ENCODE measurements around the gene UBE2M. TPM values are rescaled to one million over a fixed set of nuclear protein-coding genes. Genes with fewer than 3 reads are reported as not detected.

The UBE2M gene
- total and polyA plus RNA-seq, 2 experiments from 2014 or later: 54.4 to 111 TPM

DNA sequence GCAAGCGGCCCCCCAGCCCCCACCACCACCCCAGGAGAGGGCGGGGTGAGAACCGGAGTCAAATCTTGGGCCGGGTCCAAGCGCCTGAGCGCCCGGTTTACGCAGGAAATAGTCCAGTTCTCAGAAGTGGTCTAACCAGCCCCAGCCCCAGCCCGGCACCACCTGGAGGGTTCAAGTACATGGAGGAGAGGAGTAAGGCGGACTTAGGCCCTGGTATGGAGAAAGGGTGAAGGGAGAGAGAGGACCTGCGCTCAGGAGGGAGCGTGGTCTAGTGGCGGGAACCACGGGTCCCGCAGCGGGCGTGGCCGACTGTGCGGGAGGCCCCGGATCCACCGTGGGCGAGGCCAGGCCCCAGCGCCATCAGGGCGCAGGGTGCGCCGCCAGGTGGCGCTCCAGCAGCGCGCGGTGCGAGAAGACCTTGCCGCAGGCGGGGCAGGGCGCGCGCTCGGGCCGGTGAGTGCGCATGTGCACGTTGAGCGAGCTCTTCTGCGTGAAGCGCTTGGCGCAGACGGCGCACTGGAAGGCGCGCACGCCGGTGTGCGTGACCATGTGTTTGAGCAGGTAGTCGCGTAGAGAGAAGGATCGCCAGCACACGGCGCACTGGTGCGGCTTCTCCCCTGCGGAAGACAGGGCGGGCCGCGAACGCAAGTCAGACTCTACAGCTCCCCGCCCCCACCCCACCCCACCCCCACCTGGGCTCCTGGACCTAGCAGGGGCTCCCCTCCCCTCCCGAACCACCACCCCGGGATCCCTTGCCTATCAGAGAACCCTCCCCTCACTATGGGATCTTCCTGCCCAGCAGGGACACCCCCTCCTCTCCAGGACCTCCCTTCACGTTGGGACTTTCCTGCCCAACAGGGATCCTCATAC, 44.5 kb downstream of the UBE2M start:
- no peaks in the 10 kb centered on the region for H3K36me3 ChIP-seq (replicated peaks; ENCODE audit: insufficient read depth, low read depth)
- H3K9me3 ChIP-seq (ENCODE audit: low read depth): no peaks in the 10 kb centered on the region
- H3K4me2 ChIP-seq: peak overlapping the region; percentile 83
- no peak overlapping the region for H2AFZ ChIP-seq
- peaks cover 5% of the 10 kb centered on the region for H4K20me1 ChIP-seq (ENCODE audit: insufficient read depth, poor library complexity, severe bottlenecking)
- peaks cover 48% of the 10 kb centered on the region for H3K79me2 ChIP-seq
- H3K4me3 ChIP-seq: no peak overlapping the region
- TF ChIP-seq, protein P1, sequence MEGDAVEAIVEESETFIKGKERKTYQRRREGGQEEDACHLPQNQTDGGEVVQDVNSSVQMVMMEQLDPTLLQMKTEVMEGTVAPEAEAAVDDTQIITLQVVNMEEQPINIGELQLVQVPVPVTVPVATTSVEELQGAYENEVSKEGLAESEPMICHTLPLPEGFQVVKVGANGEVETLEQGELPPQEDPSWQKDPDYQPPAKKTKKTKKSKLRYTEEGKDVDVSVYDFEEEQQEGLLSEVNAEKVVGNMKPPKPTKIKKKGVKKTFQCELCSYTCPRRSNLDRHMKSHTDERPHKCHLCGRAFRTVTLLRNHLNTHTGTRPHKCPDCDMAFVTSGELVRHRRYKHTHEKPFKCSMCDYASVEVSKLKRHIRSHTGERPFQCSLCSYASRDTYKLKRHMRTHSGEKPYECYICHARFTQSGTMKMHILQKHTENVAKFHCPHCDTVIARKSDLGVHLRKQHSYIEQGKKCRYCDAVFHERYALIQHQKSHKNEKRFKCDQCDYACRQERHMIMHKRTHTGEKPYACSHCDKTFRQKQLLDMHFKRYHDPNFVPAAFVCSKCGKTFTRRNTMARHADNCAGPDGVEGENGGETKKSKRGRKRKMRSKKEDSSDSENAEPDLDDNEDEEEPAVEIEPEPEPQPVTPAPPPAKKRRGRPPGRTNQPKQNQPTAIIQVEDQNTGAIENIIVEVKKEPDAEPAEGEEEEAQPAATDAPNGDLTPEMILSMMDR (IDR thresholded peaks at IDR 0.05; ENCODE audit: poor library complexity): peak; percentile 87
- no peak for TF ChIP-seq EZH2phosphoT487 (IDR thresholded peaks at IDR 0.05; ENCODE audit: low read depth, severe bottlenecking, unreplicated experiment)
- H3K4me1 ChIP-seq (ENCODE audit: insufficient read depth): peaks cover 24% of the 10 kb centered on the region
- 30% methylated on average over 53 of the region's 66 CpGs for WGBS (ENCODE audit: low lambda C conversion rate, missing lambda C conversion rate)
- H3K27me3 ChIP-seq: no peaks in the 10 kb centered on the region
- peak; percentile 96 for DNase-seq (ENCODE audit: low spot score)
- no peaks in the 10 kb centered on the region for H3K9me2 ChIP-seq (replicated peaks; ENCODE audit: insufficient read depth)
- H3K27ac ChIP-seq: peak overlapping the region; percentile 82

DNA sequence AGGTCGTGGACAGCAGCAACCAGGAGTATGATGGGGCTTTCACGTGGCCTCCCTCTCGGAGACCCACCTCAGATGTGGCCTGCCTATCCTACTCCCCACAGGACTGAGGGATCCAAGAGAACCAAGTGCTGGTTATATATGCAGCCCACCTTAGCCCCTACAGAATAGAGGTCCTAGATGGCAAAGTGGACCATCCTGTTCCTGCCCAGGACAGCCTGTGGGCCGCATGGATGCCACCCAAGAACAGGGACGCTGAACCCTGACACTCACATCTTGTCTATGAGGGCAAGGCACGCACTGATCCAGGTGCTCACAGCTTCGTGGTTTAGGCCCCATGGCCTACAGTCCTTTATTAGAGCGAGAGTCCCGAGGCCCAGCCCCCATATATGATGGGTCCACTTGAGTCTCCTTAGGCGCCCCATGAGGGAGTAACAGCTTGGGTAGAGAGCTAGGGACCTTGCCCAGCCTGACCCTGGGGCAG, 45.2 kb downstream of the UBE2M start:
- H4K20me1 ChIP-seq (ENCODE audit: insufficient read depth, poor library complexity, severe bottlenecking): peaks cover 3% of the 10 kb centered on the region
- WGBS (ENCODE audit: low lambda C conversion rate, missing lambda C conversion rate): 91% methylated on average over 10 of the region's 10 CpGs
- no peak for TF ChIP-seq EZH2phosphoT487 (IDR thresholded peaks at IDR 0.05; ENCODE audit: low read depth, severe bottlenecking, unreplicated experiment)
- TF ChIP-seq, protein P1 (IDR thresholded peaks at IDR 0.05; ENCODE audit: poor library complexity): no peak
- H3K4me3 ChIP-seq: no peak overlapping the region
- no peaks in the 10 kb centered on the region for H3K27me3 ChIP-seq
- no peak overlapping the region for H2AFZ ChIP-seq
- H3K9me3 ChIP-seq (ENCODE audit: low read depth): no peaks in the 10 kb centered on the region
- H3K4me2 ChIP-seq: peak overlapping the region; percentile 83
- H3K79me2 ChIP-seq: peaks cover 42% of the 10 kb centered on the region
- peak overlapping the region; percentile 82 for H3K27ac ChIP-seq
- peaks cover 20% of the 10 kb centered on the region for H3K4me1 ChIP-seq (ENCODE audit: insufficient read depth)
- no peaks in the 10 kb centered on the region for H3K36me3 ChIP-seq (replicated peaks; ENCODE audit: insufficient read depth, low read depth)
- no peaks in the 10 kb centered on the region for H3K9me2 ChIP-seq (replicated peaks; ENCODE audit: insufficient read depth)
- DNase-seq (ENCODE audit: low spot score): no peak

DNA sequence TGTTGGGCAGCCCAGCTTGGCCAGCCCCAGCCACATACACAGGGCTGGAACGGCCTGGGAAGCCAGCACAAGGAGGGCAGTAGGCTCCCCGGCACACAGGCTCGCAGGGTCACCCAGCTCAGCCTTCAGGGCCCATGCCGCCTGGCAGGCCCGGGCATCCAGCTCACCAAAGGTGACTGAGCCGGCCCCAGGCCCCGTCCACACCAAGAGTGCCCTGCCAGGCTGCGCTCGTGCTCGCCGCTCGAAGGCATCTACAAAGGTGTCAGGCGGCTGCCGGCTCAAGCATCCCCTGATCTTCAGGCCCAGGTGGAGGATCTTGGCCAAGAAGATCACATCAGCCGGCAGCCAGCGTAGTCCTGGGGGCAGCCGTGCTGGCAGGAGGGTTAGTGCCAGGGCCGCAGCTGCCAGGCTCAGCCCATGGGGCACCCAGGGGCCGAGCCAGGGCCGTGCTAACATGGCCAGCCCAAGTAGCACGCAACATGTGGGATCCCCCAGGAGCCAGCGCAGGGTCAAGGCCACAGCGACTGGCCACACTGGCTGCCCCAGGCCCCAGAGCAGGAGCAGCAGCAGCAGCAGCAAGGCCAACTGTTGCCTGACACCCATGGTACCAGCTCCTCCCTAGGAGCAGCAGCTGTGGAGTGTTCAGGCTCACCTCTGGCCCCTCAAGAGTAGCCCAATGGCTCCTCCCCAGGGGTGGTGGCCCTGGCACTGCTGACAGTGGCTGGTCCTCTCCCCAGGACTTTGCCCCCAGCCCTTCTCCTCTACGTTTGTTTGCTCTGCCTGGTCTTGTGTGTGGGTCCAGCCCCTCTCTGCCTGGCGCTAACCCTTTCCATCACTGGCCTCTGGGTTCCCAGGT, 46.8 kb downstream of the UBE2M start, which contains the start of gene SLC27A5:
Gene SLC27A5, minus strand, starts transcription at position 640 of the 856 bp plus-strand sequence. Its CDS starts 37 bp downstream, at position 603.
- DNase-seq (ENCODE audit: low spot score): peak; percentile 59
- Histone ChIP-seq H3K27me3 (no peaks in the 10 kb centered on the region), H3K4me1 (ENCODE audit: insufficient read depth) (peaks cover 13% of the 10 kb centered on the region), H3K4me3 (no peak within 1 kb of the TSS), H3K9me2 (replicated peaks; ENCODE audit: insufficient read depth) (no peaks in the 10 kb centered on the region), H3K9me3 (ENCODE audit: low read depth) (no peaks in the 10 kb centered on the region), H3K4me2 (no peak within 1 kb of the TSS), H3K36me3 (replicated peaks; ENCODE audit: insufficient read depth, low read depth) (no peaks in the 10 kb centered on the region), H3K79me2 (peaks cover 25% of the 10 kb centered on the region), H3K27ac (peak within 1 kb of the TSS; percentile 62), H4K20me1 (ENCODE audit: insufficient read depth, poor library complexity, severe bottlenecking) (no peaks in the 10 kb centered on the region), H2AFZ (no peak within 1 kb of the TSS)
- 95% methylated on average over 25 of the region's 25 CpGs for WGBS (ENCODE audit: low lambda C conversion rate, missing lambda C conversion rate)
- TF ChIP-seq EZH2 (IDR thresholded peaks at IDR 0.05; ENCODE audit: borderline replicate concordance) (no peak), EZH2phosphoT487 (IDR thresholded peaks at IDR 0.05; ENCODE audit: low read depth, severe bottlenecking, unreplicated experiment) (no peak)
- TF ChIP-seq, protein P1 (IDR thresholded peaks at IDR 0.05; ENCODE audit: poor library complexity): no peak

Data from hepatocyte (in vitro differentiated cells).